Gastrocnemius medialis (tissue), 4 donors: ENCODE measurements around the gene TMEM132D. TPM values are rescaled to one million over a fixed set of nuclear protein-coding genes. Genes with fewer than 3 reads are reported as not detected.

Experiments used
- ATAC-seq, 2 donors: fragments of 150-250 bp; one replicate each; pipeline ENCODE4 v1.9.1; 2016
- DNase-seq, 2 donors: peaks; one replicate each; pipeline ENCODE4 v3.0.0-alpha.2; 2019
- H3K27ac ChIP-seq, 4 donors: fragments of 200-600 bp; sonication (generic); 1 replicate in 1 of 4; 2 replicates in 3 of 4; pipeline ENCODE4 v1.5.1; 2016 to 2018; ENCODE audit warnings: mild to moderate bottlenecking in 2 of 4, moderate library complexity in 1 of 4
- H3K27me3 ChIP-seq, 3 donors: fragments of 200-600 bp; sonication (generic) in 2 of 3; 1 replicate in 1 of 3; 2 replicates in 2 of 3; pipeline versions ENCODE4 v1.5.1 to v1.6.0; 2016 to 2019; ENCODE audit warnings: mild to moderate bottlenecking in 1 of 3, moderate library complexity in 1 of 3
- H3K36me3 ChIP-seq, 2 donors: fragments of 200-600 bp; sonication (generic) in 1 of 2; one replicate each; pipeline ENCODE4 v1.5.1; 2017 to 2018
- H3K4me1 ChIP-seq, 2 donors: fragments of 200-600 bp; sonication (generic) in 1 of 2; one replicate each; pipeline ENCODE4 v1.5.1; 2016 to 2017; ENCODE audit warnings: mild to moderate bottlenecking in 2 of 2
- H3K4me3 ChIP-seq, 4 donors: fragments of 200-600 bp; sonication (generic) in 3 of 4; 1 replicate in 1 of 4; 2 replicates in 3 of 4; pipeline ENCODE4 v1.5.1; 2016 to 2019; ENCODE audit warnings: mild to moderate bottlenecking in 2 of 4
- H3K9me3 ChIP-seq, 3 donors: fragments of 200-600 bp; sonication (generic) in 2 of 3; 1 replicate in 1 of 3; 2 replicates in 2 of 3; pipeline ENCODE4 v1.5.1; 2016 to 2019
- CTCF ChIP-seq, 5 experiments: fragments of 450-650 bp in 3 of 5; fragments of 200-600 bp in 2 of 5; sonication (generic) in 2 of 5; IDR thresholded peaks in 4 of 5; conservative IDR thresholded peaks in 1 of 5; 1 replicate in 4 of 5; 2 replicates in 1 of 5; pipeline ENCODE4 v1.5.1; 2016 to 2019; ENCODE audit warnings: antibody characterized with exemption in 5 of 5, mild to moderate bottlenecking in 3 of 5, moderate library complexity in 3 of 5
- POLR2A ChIP-seq, 2 donors: fragments of 450-650 bp; IDR thresholded peaks; one replicate each; pipeline ENCODE4 v1.6.1; 2017; ENCODE audit warnings: antibody characterized with exemption in 2 of 2, mild to moderate bottlenecking in 2 of 2, moderate library complexity in 2 of 2
- in situ Hi-C, 4 donors: fragments of 200-750 bp; cut with MboI; loops; one replicate each; pipeline versions ENCODE4 v1.15.0 to v1.8.0; 2017; ENCODE audit warnings: low sequenced_read_pairs in 4 of 4
- intact Hi-C: fragments of 100-400 bp; cut with DNase I; formaldehyde crosslinking; loops from one replicate; pipeline ENCODE4 v1.15.1; 2023; ENCODE audit warnings: low total_unique reads
- total RNA-seq, 4 donors: library from RNA; depleted of rRNA; stranded (reverse); fragments of >200 nt; gene quantifications; one replicate each; pipeline versions ENCODE4 v1.1.0 to v1.2.3, GENCODE V29; 2016

The TMEM132D gene
- total RNA-seq, 4 donors from 2014 or later = not detected

- intact Hi-C loops = no loop called here
- TF ChIP-seq POLR2A (IDR thresholded peaks at IDR 0.05) = no peak
- TF ChIP-seq CTCF (IDR thresholded peaks at IDR 0.05 in 4 of 5, conservative IDR thresholded peaks at IDR 0.05 in 1 of 5) = no peak
- ATAC-seq = no peak
Measured at GRCh38 chr12:129110575-129110974, 793.2 kb downstream of the TMEM132D start.

GRCh38 chr12:129109174-129110001 is 794.4 kb downstream of the TMEM132D start:
- intact Hi-C loops (no loop called here), in situ Hi-C loops (no loop called here)
- no peaks in the 10 kb centered on the region for H3K27me3 ChIP-seq
- DNase-seq = no peak
- no peaks in the 10 kb centered on the region for H3K4me1 ChIP-seq
- no peak overlapping the region for H3K27ac ChIP-seq
- no peak for TF ChIP-seq CTCF (IDR thresholded peaks at IDR 0.05 in 4 of 5, conservative IDR thresholded peaks at IDR 0.05 in 1 of 5)
- TF ChIP-seq POLR2A (IDR thresholded peaks at IDR 0.05) = no peak
- no peaks in the 10 kb centered on the region for H3K9me3 ChIP-seq
- no peak for ATAC-seq
- H3K36me3 ChIP-seq = no peaks in the 10 kb centered on the region
- H3K4me3 ChIP-seq = no peak overlapping the region

More at GRCh38 chr12:129110575-129110974, 793.2 kb downstream of the TMEM132D start:
- no peaks in the 10 kb centered on the region for H3K9me3 ChIP-seq
- no peaks in the 10 kb centered on the region for H3K27me3 ChIP-seq
- no peak for DNase-seq
- in situ Hi-C loops = no loop called here
- no peak overlapping the region for H3K4me3 ChIP-seq
- H3K4me1 ChIP-seq = no peaks in the 10 kb centered on the region
- H3K36me3 ChIP-seq = no peaks in the 10 kb centered on the region
- H3K27ac ChIP-seq = no peak overlapping the region

- Histone ChIP-seq H3K36me3 (no peaks in the 10 kb centered on the region), H3K4me1 (no peaks in the 10 kb centered on the region), H3K27me3 (no peaks in the 10 kb centered on the region), H3K27ac (no peak overlapping the region), H3K9me3 (no peaks in the 10 kb centered on the region), H3K4me3 (no peak overlapping the region)
- DNase-seq (no peak), ATAC-seq (no peak)
- intact Hi-C loops (no loop called here), in situ Hi-C loops (no loop called here)
- TF ChIP-seq CTCF (IDR thresholded peaks at IDR 0.05 in 4 of 5, conservative IDR thresholded peaks at IDR 0.05 in 1 of 5) (no peak), POLR2A (IDR thresholded peaks at IDR 0.05) (no peak)
Measured at GRCh38 chr12:129106772-129107171, 797.1 kb downstream of the TMEM132D start.

- no peak for ATAC-seq
- TF ChIP-seq POLR2A (IDR thresholded peaks at IDR 0.05) = no peak
- in situ Hi-C loops = no loop called here
- intact Hi-C loops = no loop called here
- Histone ChIP-seq H3K27me3 (no peaks in the 10 kb centered on the region), H3K9me3 (no peaks in the 10 kb centered on the region), H3K4me1 (no peaks in the 10 kb centered on the region), H3K4me3 (no peak overlapping the region), H3K36me3 (no peaks in the 10 kb centered on the region), H3K27ac (no peak overlapping the region)
- no peak for DNase-seq
Measured at GRCh38 chr12:129103231-129103630, 800.6 kb downstream of the TMEM132D start.

GRCh38 chr12:129102233-129102632 is 801.6 kb downstream of the TMEM132D start:
- Histone ChIP-seq H3K4me3 (no peak overlapping the region), H3K4me1 (no peaks in the 10 kb centered on the region), H3K9me3 (no peaks in the 10 kb centered on the region), H3K36me3 (no peaks in the 10 kb centered on the region), H3K27me3 (no peaks in the 10 kb centered on the region), H3K27ac (no peak overlapping the region)
- ATAC-seq (no peak), DNase-seq (no peak)
- in situ Hi-C loops (no loop called here), intact Hi-C loops (no loop called here)
- no peak for TF ChIP-seq POLR2A (IDR thresholded peaks at IDR 0.05)
- TF ChIP-seq CTCF (IDR thresholded peaks at IDR 0.05 in 4 of 5, conservative IDR thresholded peaks at IDR 0.05 in 1 of 5) = no peak
